RPMI7951 (cell line): ENCODE measurements around the gene BARHL2. TPM values are rescaled to one million over a fixed set of nuclear protein-coding genes. Genes with fewer than 3 reads are reported as not detected.

Experiments used
- DNase-seq: peaks from one replicate; pipeline ENCODE4 v3.0.0-alpha.2; 2012; ENCODE audit warnings: low read depth
- total RNA-seq: library from RNA; depleted of rRNA; stranded (reverse); fragments of >200 nt; shearing (Covaris generic); gene quantifications from 2 replicates; pipeline ENCODE4 v1.2.3, GENCODE V29; 2014

The BARHL2 gene
- total RNA-seq, 1 experiment from 2014 or later = not detected

DNA sequence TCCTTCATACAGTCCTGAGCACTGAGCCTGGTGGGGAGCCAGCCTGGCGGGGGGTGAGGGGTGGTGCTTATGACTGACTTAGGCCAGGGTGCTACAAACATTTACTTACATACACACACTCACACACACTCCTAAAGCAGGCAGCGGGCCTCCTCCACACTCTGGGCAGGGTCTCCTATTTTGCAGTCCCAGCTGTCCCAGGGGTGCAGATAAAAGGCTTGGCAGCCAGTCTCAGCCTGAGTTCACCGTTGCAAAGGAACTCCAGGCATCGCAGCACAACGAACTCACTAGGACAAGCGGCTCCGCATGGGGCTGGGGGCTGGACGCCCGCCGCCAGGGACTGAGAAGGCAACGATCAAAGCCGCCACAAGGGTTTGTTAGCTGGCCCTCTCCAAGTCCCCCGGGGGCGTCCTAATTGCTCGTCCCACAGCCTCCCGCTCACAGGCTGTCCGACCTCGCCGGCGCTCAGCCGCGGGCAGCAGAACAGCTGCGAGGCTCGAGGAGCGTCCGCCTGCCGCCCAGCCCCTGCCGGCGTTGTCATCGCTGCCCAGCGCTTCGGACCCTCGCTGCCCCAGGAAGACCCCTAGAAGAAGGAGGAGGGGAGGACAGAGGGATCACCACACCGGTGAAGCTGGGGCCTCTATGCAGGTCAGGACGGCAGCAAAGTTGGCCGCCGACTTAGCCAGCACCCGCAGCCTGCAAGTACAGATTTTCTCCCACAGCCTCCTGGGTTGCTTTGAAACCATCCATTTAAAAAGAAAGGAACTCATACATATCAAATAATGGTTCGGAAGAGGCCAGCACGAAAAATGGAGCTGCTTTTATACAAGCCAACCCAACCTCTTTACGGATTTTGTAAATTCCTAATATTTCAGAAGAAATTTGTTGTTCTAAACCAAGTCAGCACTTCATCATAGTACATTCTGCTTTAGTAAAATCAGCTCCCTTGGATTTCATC is 6.2 kb downstream of the BARHL2 start:
- DNase-seq = no peak

DNA sequence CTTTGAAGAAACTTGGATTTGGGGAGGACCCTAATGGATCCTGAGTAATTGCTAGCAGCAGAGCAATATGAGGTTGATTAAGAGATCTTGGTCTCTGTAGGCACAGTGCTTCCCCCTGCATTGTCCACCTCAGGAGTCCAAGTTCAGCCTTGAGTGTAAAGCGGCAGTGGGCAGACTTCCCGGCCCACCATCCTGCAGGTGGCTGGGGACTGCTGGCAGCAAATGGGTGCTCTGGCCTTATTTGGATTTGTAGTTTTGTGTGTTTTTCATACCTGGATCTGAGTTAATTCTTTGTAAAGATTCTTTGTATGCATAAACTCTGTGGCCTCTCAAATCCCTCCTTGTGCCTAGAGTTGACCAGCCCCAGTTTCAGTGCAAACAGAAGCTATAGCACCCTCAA is 7.6 kb downstream of the BARHL2 start:
- no peak for DNase-seq

DNA sequence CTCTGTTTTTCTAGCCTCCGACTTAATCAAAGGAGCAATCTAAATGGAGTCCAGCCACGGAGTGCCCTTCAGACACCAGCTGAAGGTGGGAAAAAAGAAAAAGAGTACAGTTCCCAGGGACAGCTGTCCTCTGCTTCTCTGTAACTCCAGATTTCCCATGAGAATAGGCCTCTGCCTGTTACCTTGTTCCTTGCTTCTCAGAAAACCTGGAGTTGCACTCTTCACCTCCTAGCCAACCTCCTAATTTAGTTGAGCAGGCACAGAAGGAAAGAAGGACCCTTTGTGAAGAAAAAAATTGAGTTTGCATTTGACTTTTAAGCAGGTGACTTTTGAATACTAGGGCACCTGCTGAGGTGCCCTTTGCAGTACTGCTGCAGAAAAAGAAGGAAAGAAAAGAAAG is 8.3 kb downstream of the BARHL2 start:
- DNase-seq = no peak

DNA sequence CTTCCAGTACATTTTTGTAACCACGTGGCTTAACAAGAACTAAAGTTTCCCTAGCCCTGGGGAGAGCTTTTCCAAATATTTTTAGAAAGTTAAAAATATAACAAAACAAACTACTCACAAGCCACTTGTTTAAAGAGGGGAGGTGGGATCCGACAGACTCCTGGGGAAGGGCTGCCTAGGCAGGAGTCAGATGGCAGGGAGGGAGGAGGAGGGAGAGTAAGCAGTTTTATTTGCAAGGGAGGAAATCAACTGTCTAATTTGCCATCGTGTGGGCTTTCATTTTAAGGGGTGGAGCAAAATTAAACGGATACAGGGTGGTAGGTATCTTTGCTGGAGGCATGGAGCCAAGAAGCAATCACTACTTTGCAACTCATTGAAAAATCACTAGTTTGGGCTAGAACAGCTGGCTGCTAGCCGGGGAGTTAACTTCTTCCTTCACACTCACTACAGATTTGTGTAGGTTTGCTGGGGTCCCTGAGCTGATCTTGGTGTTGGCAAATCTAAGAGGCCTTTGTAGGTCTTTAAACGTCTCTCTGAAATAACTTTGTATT is 8.8 kb downstream of the BARHL2 start:
- DNase-seq = no peak

DNA sequence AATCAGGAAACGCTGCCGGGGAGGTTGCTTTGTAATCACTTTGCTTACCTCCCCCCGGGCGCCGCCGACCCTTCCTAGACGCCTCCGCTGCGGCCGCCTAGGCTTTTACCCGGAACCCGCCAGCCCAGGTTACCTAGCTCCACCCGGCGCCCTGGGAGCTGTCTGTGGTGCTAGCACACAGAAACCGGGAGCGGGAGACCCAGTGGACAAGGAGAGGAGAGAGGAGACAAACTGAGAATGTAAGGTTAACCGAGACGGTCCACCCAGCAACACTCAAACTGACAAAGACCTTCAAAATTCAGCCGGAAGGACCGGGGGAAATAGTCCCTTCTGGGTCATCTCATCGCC is 9.8 kb downstream of the BARHL2 start:
- peak; percentile 43 for DNase-seq

DNA sequence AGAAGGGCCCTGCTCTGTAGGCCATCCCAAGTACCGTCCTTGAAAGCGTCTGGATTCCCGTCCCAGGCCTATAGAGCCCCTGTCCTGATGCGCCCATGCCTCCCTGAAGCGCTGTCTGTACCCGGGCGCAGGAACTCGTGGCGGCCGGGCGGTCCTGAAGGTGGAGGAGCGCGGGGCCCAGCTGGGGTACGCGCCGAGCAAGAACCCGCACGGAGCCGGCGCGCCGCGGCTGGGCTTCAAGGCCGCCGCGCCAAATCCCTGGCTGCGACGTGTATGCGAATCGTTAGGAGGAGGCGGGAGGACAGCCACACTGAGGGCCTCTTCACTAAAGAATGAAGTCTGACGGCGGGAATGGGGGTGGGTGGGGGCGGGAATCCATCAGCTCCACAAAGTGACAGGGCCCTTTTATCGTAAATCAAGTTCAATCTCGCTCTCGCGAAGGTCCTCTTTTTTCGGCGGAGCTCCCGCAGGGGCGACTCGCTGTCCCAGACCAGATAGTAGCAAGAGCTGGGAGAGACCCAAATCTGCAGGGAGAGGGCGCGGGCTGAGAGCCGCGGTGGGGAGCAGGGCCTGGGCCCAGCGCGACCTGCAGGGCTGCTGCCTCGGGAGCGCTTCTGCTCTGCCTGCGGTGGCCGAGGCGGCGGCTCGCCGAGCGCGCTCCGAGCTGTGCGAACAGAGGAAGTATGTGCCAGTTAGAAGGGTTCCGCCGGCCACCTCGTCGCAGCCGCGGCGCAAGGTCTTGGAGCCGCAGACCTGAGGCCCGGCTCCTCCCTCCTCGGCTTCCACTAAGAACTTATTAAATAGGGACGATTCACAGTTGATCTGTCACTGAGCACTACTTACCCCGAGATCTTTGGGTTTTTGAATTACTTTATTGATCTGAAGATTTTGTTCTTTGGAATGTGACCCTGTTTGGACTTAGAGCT is 10.4 kb downstream of the BARHL2 start:
- peak; percentile 12 for DNase-seq

DNA sequence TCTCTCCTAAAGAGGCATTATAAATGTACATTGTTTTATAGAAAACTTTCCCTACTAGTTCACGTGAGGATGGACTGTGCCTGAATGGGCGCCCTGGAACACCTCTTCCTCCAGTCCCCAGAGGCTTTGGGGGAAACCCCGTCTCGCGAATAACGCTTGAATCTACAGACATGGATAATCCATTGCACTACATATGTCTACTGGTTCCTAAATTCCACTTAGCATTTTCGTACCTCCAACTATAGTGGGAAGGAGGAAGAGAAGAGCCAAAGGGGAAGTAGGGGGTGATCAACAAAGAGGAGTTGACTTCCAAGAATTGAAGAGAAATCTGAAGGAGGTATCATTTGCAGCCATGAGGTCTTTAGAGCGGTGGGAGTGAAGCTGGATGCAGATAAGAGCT is 11.1 kb downstream of the BARHL2 start:
- DNase-seq = no peak

DNA sequence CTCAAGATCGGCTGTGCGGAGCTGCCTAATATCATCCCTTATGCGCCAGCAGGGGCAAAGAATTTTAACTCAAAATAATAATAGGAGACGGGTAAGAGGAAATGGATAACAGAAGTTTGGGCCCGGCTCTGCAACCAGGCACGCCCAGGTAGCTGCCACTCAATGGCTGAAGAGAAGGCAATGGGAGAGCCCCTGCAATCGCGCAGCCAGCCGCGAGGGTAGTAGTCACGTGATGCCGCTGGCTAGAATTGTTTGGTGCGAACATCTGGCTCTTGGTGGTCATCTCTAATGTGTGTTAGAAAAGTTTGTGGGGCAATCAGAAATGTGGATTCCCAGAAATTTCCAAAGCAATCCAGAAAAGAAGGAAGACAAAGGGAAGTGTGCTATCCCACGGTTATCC is 12.3 kb downstream of the BARHL2 start:
- no peak for DNase-seq

DNA sequence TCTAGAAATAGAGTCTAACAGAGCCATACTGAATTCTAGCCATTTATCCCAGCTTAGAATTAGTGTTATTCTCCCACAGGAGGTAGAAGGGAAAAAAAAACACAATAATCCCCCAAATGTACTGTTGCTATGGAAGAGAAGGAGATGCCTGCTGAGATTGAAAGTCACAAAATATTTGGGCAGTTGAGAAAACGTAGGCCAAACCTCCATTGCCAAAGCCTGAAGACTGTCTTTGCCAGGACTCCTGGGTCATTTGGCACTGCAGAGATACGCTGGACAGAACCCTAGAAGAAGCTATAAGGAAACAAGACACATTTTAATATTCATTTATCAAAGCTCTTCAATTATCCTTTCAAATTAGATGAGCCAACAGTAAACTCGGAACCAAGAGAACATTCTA is 22.3 kb downstream of the BARHL2 start:
- no peak for DNase-seq

DNA sequence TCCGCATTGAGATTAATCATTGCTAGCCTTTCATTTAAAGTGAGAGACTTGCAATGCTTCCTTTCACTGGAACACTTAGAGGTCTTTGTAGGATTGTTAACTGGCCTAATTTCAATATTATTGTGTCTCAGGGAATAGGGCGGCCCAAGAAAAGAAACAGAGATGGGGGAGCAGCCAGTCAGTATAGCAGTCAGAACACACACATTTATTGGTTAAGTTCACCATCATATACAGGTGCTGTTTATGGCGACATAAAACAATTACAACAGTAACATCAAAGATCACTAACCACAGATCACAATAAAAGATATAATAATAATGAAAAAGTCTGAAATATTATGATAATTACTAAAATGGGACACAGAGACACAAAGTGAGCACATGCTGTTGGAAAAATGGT is 29.4 kb downstream of the BARHL2 start:
- no peak for DNase-seq

DNA sequence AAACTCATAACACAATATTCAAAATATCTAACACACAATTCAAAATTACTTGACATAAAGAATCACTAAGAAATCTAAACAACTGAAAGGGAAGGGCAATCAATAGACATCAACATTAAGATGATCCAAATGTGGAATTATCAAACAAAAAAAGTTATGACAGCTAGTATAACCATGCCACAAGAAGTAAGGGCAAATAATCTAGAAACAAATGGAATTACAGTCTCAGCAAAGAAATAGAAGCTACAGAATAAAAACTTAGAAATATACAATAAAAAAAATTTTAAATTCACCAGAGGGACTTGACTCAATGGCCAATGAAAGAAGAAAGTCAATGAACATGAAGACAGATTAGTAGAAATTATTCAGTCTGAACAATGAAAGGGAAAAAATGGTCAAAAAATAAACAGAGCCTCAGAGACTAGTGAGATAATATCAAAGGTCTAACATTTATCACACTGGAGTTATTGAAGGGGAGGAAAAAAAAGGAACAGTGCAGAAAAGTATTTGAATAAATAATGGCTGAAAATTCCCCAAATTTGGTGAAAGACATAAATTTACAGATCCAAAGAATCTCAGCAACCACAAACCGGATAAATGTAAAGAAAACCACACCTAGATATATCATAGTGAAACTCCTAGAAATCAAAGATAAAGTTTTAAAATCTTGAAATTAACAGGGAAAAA is 41.8 kb downstream of the BARHL2 start:
- no peak for DNase-seq

DNA sequence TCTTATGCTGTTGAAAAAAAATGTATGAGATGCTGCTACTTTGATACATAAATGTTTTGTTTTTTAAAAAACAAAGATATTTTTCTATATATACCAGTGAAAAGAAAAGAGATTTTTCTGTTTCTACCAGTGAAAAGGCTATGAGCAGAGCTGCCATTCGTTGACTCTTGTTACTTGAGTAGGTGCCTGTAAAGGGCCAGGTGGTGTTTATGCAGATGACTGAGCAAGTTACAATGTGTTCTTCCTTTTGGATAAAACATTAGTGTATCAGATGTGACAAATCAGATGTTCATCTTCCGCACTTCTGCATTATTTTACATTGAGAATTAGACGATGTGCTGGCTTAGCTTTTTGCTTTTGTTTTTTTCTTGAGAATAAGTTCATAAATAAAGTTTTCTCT is 45.4 kb downstream of the BARHL2 start:
- DNase-seq = no peak

DNA sequence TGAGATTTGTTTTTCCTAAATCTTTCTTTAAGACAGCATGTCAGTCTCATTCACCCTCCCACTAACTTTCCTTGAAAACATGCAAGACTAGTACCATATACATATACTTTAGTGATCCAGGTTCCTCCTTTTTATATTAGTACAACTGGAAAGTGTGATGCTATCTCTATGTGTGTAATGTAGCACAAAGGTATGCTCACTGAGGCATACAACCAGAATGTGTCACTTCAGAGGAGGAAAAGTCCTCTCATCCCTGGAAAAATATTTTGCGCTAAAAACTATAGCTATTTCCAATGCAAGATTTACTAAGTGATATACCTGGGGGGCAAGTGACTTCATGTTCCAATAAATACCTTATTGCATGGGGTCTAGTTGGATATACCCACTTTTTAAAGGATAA is 45.9 kb downstream of the BARHL2 start:
- no peak for DNase-seq
